Occipital lobe (tissue), 2 donors: ENCODE results near the gene GRPEL1. TPM values are rescaled to one million over a fixed set of nuclear protein-coding genes. Genes with fewer than 3 reads are reported as not detected.

ENCODE experiments used
- DNase-seq: peaks from one replicate; lab custom pipeline; 2025; lab: John Stamatoyannopoulos, UW
- total RNA-seq: library from RNA; depleted of rRNA; stranded (reverse); fragments of >200 nt; gene quantifications from one replicate; pipeline ENCODE4 v1.2.3, GENCODE V29; 2014

GRPEL1 gene
- total RNA-seq, 1 donor from 2014 or later, result 17.3 TPM

DNA sequence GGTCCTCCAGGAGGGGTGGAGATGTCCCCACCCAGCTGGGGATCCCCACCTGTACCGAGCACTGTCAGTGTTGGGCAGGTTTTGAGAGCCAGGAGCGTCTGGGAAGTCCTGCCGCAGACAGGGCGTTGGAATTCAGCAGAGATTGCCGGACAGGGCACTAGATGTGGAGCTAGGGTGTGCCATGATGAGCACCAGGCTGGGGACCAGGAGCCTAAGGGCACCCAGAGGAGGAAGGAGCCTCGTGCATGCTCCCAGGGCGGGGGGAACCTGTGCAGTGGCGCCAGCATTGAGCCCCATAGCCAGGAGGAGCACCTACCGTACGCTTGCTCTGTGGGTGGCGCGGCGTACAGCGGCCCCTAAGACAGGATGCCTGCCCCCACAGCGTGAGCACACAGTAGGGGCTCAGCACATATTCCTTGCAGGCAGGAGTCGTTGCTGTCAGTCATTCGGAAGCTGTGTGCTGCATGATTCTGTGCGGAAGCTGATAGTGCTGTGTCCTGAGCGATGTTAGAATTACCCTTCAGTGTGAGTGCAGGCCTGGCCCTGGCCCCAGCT lies 43.5 kb downstream of the GRPEL1 start:
- DNase-seq, result no peak

DNA sequence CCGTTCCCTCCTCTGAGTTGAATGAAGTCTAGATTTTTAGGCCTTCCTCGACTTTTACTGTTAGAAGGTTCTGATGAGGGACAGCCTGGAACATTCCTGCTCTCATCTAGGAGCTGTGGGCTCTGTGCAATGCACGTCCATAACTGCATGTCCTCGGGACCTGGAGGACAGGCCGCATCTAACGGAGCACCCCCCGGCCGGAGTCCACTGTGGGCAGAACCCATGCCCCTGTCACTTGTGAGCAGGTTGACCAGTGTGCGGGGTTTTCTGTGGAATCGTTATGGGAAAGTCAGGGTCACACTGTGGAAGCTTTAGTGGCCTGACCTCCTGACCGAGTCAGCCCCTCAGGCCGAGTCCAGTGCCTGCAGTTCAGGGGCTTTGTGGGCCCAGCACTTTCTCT lies 44.0 kb downstream of the GRPEL1 start:
- DNase-seq, result no peak

DNA sequence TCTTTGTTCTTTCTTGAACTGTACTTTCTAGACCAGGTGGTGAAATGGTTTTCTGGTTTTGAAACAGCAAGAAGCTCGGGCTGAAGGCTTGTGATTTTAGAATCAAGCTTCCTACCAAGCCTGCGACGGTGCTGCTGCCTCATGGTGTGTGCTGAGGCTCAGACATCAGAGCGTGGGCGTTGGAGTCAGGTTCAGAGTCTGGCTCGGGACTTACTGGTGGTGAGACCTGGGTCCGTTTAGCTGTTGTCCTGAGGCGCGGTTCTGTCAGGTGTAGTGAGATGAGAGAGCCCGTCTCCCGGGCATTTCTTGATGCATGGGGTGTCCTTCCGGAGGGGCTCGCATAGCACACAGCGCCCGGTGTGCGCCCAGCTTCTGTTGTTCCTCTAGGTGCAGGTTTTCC lies 44.4 kb downstream of the GRPEL1 start:
- DNase-seq, result no peak

DNA sequence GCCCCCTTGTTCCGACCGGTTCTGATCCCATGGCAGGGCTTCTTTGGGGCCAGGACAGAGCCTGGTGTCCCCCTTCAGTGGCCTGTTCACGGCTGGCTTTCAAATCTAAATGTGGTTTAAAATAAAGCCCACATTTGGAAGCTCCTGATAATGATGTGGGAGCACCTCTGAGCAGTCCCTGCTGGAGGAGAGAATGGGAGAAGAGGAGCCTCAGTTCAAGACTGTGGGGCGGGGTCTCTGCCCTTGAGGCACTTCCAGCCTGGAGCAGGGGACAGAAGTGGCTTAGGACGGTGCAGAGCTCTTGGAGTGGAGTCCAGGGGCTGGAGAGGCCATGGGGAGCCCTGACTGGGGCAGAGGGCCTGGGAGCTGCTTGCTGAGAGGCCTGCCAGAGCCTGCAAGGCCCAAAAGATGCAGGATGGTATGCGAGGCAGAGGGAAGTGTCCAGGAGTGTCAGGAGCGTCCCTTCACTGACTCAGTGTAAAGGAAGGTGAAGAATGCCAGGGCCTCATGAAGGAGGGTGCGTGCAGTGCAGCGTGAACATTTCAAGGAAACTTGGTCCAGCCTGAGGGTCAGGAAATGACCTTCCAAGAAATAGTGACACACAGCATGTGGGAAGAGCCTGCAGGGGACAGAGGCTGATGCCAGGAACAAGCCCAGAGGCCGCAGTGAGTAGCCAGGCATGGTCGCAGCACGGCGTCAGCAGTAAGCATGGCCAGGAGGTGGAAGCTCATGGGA lies 45.8 kb downstream of the GRPEL1 start:
- no peak for DNase-seq

DNA sequence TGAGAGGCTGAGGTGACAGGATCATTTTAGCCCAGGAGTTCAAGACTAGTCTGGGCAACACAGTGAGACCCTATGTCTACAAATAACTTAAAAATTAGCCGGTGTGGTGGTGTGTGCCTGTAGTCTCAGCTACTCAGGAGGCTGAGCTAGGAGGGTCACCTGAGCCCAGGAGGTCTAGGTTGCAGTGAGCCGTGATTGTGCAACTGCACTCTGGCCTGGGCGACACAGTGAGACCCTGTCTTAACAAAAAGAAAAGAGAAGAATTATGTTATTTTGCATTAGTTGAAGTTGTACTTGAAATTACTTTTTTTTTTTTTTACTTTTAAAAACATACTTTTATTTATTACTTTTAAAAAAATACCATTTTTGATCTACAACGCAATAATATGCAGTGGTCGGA lies 46.5 kb downstream of the GRPEL1 start:
- DNase-seq, result no peak

DNA sequence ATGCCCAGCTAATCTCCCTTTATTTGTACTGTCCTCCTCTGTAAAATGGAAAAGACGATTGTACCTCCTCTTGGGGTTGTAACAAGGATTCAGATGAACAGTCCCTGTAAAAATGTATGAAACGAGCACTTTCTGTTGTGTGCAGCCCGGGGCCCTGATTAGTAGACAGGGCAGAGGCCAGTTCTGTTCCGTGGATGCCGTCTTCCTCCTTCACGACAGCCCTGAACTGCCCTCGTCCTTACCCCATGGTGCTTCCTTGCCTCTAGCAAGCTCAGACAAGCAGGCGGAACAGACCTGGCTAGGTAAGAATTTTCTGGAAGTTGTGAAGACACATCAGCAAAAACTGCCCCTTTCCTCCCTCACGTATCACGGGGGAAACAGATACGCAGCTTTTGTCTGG lies 47.0 kb downstream of the GRPEL1 start:
- DNase-seq, result no peak

DNA sequence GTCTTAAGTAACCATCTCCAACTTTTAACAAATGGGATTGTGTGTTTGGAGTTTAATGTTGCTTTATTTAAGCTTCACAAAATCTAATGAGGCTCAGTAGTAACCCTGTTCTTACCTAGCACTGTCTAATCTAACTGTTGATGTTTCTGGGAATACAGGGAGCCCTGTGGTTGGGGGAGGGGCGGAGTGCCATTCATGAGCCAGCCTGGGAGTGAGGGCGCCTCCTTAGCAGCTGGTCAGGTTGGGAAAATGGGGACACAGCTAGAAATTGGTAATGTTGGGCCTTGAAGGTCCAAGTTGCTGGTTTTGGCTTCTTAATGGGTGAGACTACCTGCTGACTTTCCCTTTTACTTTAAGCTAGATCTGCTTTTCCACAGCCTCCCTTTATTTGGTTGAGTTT lies 47.6 kb downstream of the GRPEL1 start:
- no peak for DNase-seq

DNA sequence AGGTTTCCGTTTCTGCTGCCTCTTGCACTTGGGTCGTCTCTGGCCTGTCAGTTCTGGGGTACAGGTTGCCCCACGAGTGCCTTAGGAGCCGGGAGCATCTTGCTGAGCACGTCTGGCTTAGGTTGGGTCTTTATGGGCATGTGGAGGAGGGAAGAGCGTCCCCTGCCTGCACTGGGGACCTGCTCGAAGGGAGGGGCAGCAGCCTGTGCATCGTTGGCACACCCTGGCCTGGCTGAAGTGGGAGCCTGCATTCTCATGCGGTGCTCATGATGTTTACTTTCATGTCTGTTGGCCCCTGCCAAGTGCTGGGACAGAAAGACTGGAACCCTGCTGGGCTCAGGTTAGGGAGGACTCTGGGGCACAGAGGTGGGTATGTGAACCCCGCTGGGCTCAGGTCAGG lies 48.5 kb downstream of the GRPEL1 start:
- DNase-seq, result no peak

DNA sequence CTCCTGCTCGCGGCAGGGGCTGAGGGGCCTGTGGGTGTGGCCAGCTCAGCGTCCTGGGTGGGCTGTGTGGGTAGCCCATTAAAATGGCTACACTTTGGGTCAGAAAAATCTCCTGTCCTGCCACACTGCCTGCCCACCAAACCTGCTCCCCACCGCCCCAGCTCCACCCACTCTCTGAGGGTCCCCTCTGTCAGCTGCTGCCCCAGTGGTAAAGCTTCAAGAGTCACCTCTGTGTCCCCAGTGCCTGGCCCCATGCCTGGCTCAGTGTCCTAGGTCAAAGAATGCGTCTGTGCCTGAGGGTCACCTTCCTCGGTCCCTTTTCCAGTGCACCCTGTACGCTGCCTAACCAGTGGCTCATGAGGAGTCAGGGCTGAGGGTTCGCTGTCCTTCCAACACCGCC lies 49.6 kb downstream of the GRPEL1 start:
- DNase-seq, result no peak

DNA sequence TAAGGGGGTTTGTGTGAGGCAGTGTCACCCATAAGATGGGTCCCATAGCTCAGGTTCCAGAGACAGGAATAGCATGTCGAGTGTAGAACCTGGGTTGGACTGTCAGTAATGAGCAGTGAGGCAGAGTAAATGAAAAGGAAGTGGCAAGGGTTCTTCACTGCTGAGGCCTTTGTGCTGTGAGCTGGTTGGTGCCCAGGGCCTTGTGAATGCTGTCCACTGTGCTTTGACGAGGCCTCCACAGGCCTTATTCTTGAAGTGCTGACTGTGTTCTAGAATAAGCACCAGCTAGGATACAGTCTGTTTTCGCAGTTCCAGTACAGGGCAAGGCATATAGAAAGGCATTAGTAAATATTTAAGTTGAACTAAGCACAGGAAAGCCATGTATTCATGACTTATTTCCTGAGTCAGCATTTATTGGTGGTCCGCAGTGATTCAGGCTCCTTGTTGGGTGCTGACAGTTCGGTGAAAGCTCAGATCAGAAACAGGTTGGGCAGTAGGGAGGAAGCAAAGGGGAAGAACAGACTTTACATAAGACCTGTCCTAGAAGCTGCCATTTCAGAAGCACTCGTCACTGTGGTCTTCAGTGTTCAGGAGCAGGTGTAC lies 50.3 kb downstream of the GRPEL1 start:
- no peak for DNase-seq

DNA sequence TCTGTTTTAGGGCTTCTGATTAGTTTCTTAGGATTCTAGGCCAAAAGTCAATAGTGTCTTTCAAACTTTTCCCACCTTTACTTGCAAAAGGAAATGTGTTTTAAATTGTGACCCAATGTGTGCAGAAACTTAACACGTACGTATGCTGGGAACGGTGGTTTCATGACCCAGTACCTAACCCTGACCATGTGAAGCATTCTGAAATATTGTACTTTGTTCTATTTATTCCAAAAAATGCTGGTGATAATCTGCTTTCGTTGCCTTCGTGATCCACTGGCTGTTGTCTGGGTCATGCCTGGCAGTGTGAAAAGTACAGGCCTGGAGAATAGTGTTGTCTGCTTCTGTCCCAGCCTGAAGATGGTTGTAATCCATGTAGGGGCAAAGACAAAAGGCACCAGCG lies 51.4 kb downstream of the GRPEL1 start:
- DNase-seq, result no peak

DNA sequence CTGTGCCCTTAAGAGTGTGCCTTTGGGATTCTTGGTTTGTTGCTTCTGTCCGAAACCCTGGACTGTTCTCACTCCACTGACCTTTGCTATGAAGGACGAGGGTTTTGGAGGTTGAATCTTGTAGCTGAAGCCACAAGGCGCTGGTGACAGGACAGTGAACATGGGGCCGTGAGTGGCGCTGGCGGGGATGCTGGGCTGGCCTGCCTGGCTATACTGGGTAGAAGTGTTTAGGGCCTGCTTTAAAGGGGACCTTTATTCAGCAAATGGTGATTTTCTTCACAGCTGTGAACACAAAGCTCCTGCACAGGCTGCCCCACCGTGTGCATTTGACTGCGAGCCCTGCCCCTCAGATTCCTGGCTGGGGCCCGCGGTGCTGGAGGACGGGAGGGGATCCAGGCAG lies 51.8 kb downstream of the GRPEL1 start:
- no peak for DNase-seq

DNA sequence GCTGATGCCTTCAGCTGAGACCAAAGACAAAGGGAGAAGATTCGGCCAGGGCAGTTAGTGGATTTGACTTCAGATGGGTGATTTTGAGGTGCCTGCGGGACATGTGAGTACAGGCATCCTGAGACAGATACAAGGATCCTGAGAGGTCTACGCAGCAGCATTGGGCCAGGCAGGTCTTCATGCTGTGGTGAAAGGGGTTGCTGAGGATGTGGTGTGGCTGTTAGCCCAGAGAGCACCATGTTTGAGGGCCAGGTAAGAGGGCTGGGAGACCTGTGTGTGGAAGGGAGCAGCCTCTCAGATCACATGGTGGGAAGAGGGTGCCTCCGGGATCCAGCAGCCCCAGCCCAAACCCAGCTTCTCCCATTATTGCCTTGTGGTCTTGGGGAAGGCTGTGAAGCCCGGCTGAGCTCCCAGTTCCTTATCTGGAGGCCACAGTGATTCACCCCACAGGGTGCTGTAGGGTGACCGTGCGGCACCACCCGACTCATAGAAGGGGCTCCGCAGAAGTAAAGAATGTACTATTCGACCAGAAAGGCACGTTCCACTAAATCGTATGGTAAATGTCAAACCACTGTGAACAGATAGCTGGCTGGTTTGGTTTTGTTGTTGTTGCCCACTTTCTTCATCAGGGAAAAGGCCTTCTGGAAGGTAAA lies 52.4 kb downstream of the GRPEL1 start:
- DNase-seq, result no peak

DNA sequence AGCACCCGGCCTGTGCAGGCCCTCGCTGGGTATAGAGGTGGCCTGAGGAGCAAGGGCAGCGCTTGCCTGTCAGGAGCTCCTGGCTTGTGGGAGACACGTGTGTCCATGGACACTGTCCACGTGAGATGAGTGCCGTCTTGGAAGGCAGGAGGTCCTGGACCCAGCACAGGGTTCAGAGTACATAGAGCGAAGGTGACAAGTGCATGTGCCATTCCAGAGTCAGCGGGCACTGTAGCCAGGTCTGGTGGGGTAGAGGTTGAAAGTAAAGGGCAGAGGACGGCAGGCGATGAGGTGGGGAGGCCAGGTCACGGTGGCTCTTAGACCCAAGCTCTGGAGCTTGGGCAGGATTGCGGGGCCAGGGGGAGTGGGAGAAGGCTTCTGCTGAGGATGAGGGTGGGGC lies 53.0 kb downstream of the GRPEL1 start:
- no peak for DNase-seq

DNA sequence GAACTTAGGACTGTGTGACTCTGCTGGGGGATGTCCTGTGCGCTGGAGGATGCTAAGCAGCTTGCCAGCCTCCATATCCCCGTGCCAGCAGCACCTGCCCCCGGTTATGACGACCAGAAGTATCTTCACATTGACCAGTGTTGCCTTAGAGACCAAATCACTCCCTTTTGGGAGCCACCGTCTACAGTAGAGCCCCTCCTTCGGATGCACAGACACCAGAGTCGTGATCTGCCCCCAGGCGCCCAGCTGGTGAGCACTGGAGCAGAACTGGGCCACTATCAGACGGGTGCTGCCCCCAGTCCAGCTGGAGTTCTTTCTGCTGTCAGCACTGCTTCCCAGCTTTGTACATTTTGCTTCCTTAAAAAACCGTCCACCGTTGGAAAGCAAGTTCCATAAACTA lies 54.7 kb downstream of the GRPEL1 start:
- DNase-seq, result no peak

DNA sequence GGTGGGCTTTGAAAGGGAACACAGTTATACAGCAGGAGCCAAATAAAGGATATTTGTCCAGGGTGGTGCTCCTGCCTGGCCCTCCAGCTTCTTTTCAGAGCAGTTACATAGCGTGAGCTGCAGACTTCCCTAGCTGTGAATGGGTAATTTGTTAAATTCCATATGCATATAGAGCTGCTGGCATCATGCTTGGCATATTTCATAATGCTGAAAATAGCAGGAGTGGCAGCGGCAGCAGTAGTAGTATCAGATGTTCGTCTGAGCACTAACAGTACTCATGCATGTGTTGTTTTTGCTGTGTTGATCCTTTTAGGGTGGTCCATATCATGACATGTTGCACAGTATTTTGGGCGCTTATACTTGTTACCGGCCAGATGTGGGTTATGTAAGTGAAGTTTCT lies 58.3 kb downstream of the GRPEL1 start:
- DNase-seq, result no peak

Other genes with a start within 250 kb of the GRPEL1 start
- 213 TPM for gene TBC1D14, start 158.2 kb downstream of the GRPEL1 start, total RNA-seq
- 21.7 TPM for gene TADA2B, start 24.7 kb downstream of the GRPEL1 start, total RNA-seq
- gene SORCS2, start 124.5 kb upstream of the GRPEL1 start, total RNA-seq, result 4.1 TPM